WI38 (cell line): ENCODE results near the gene VLDLR.

ENCODE experiments used
- H3K4me3 ChIP-seq: 2 replicates; pipeline ENCODE4 v1.5.1; 2011; ENCODE audit warnings: low read depth, mild to moderate bottlenecking, control low read depth, low read length
- TF ChIP-seq, protein P1 (sequence below): IDR thresholded peaks from 2 replicates; pipeline ENCODE4 v1.5.1; 2012; ENCODE audit warnings: low read depth, mild to moderate bottlenecking, control low read depth, low read length

Gene VLDLR

DNA sequence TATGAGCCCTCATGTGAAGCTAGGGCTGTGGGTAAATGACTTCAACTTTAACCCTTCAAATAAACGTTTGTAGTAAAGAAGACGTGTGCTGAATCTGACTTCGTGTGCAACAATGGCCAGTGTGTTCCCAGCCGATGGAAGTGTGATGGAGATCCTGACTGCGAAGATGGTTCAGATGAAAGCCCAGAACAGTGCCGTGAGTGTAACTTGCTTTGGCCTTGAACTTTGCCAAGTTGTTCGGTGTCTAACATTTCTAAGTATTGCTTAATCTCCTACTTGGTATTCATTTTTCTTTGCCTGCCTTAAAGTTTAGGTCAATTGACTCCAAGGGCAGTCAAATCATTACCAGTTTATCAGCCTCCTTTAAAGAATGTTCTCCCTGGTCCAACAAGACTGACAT, 18.2 kb downstream of the VLDLR start:
- TF ChIP-seq, protein P1, sequence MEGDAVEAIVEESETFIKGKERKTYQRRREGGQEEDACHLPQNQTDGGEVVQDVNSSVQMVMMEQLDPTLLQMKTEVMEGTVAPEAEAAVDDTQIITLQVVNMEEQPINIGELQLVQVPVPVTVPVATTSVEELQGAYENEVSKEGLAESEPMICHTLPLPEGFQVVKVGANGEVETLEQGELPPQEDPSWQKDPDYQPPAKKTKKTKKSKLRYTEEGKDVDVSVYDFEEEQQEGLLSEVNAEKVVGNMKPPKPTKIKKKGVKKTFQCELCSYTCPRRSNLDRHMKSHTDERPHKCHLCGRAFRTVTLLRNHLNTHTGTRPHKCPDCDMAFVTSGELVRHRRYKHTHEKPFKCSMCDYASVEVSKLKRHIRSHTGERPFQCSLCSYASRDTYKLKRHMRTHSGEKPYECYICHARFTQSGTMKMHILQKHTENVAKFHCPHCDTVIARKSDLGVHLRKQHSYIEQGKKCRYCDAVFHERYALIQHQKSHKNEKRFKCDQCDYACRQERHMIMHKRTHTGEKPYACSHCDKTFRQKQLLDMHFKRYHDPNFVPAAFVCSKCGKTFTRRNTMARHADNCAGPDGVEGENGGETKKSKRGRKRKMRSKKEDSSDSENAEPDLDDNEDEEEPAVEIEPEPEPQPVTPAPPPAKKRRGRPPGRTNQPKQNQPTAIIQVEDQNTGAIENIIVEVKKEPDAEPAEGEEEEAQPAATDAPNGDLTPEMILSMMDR, result no peak
- H3K4me3 ChIP-seq, result no peak overlapping the region

- TF ChIP-seq, protein P1, result no peak
- no peak overlapping the region for H3K4me3 ChIP-seq
These were observed 19.0 kb downstream of the VLDLR start for GRCh38 chr9:2640570-2640969.

DNA sequence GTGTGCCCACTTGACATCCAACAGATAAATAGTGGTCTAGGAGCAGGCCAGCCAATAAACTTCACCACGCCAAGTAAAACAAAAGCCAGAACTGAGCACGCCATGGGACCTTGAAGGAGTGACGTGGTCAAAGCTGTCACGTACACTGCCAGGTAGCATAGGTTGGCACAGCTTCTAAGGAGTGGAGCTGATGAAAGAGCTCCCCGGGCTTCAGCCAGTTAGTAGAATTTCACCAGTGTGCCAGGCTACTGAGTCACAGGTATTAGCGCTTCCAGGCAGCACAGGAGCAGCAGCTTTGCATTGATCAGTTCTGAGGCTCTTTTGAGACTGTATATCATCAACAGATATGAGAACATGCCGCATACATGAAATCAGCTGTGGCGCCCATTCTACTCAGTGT, 19.4 kb downstream of the VLDLR start:
- TF ChIP-seq, protein P1, result no peak
- H3K4me3 ChIP-seq, result no peak overlapping the region

DNA sequence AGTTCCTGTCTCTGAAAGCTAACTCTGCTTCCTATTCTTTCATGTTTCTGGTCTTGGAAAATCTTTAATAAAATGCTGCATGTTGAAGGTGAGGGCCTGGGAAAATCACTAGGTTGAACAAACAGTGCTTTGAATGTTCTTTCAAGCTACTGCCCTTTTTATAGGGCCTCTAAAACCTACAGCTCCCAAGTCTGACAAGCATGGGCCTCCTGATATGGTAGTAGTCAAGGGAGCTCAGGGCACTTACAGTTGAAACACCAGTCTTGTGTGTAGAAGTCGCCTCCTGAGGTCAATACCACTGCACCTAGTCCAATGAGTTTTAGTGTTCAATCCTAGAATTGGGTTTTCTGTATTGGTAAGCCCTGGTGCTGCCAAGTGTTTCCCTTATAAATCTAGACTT, 20.5 kb downstream of the VLDLR start:
- H3K4me3 ChIP-seq, result no peak overlapping the region
- TF ChIP-seq, protein P1, result no peak

DNA sequence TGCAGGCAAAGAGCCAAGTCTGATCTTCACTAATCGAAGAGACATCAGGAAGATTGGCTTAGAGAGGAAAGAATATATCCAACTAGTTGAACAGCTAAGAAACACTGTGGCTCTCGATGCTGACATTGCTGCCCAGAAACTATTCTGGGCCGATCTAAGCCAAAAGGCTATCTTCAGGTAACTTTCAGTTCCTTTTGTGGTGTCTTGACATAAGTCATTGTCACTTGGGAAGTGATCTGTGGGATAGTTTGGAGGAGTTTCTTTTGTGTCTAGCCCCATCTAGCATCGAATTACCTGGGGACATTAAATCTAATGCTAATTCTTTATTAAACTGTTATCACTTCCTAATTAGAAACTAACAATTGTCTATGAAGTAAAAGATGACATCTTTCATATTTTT, 24.0 kb downstream of the VLDLR start:
- no peak overlapping the region for H3K4me3 ChIP-seq
- TF ChIP-seq, protein P1, result no peak

- no peak overlapping the region for H3K4me3 ChIP-seq
- TF ChIP-seq, protein P1, result no peak
These were observed 33.9 kb downstream of the VLDLR start for GRCh38 chr9:2655411-2655901.

- H3K4me3 ChIP-seq, result no peak overlapping the region
- TF ChIP-seq, protein P1, result no peak
These were observed 35.8 kb downstream of the VLDLR start for GRCh38 chr9:2657427-2657826.
